ENCODE data around the gene RABGAP1.

Gene RABGAP1

DNA sequence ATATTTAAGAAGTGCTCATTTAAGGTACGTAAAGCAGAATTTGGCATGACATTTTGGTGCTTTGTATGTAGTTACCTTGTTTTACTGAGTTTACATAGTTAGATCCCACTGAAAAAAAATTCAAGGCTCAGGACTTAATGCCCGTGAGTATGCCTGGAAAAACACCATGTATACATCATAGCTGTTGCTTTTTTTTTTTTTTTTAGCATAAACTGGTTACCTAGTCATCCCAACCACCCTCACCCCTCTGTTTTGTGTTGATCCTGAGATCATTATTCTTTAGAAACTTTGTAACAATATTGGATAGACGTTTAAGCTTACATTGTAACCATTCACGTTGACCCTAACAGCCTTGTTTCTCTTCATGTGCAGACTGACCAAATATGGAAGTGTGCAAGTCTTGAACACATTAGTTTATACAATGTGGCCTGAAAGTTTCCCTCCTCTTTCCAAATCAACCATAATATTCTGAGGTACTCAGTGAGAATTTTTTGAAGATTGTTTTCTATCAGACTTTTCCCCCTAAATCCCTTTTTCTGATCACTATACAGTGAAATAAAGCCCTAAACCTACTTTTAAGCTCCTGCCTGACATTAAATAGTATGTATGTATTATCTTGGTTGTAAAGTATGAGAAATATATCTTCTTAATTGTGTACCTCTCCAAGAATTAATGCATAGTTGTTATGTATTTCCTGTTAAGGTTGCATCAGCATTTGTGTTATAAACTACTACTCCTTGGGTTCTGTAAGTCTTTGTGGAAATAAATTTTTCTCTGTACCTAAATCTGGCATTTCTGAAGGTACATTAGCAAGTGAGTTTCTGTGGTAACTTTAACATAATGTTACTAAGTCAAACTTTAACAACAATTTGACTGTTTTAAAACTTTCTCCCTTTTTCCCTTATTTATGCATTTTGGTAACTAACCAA lies 4.4 kb downstream of the RABGAP1 start:
- DNase-seq (ENCODE audit: extremely low read depth, low read depth): no peak
- no peak for TF ChIP-seq CTCF (IDR thresholded peaks at IDR 0.05; ENCODE audit: low read depth, low read length)

DNA sequence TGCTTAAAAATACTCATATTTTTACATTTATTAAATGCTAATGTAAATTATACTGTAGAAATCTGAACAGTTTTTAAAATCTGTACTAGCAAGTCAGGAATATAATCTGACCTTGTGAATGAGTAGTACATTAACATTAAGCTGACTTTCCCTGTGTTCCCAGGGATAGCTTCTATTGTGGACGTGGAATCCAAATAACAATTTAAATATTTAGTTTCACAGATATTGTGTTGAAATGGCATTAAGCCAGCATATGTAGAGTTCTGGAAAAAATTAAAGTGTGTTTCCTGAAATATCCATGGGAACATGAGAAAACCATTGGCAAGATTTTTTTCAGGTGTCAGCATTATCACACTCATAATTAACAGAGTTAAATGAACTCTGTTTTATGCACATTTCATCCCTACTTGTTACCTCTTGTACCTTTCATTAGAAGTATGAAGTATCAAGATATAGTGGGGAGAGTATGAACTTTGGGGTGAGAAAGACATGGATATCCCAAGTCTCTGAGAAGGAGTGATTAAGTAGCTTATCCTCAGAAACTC lies 5.7 kb downstream of the RABGAP1 start:
- TF ChIP-seq CTCF (IDR thresholded peaks at IDR 0.05; ENCODE audit: low read depth, low read length): no peak
- DNase-seq (ENCODE audit: extremely low read depth, low read depth): no peak

DNA sequence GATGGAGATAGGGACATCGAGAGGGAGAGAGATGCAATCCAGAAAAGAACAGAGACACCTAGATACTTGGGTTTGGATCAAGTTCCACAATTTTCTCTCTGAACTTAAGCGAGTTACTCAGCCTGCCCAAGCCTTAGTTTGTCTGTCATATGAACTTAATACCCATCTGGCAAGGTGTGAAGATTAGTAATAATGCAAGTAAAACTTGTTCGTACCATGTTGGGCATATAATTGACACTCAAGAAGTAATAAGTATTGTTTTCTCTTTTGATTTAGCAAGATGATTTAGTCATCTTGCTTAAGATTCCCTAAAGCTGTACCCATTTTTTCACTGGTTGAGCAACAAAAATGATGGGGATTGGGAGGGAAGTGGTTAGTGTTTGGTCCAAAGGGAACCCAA lies 7.5 kb downstream of the RABGAP1 start:
- no peak for TF ChIP-seq CTCF (IDR thresholded peaks at IDR 0.05; ENCODE audit: low read depth, low read length)
- no peak for DNase-seq (ENCODE audit: extremely low read depth, low read depth)

GRCh38 chr9:122949696-122950095 lies 8.9 kb downstream of the RABGAP1 start:
- DNase-seq (ENCODE audit: extremely low read depth, low read depth): no peak
- no peak for TF ChIP-seq CTCF (IDR thresholded peaks at IDR 0.05; ENCODE audit: low read depth, low read length)

- no peak for TF ChIP-seq CTCF (IDR thresholded peaks at IDR 0.05; ENCODE audit: low read depth, low read length)
- DNase-seq (ENCODE audit: extremely low read depth, low read depth): no peak
Measured at GRCh38 chr9:122950263-122950662, 9.4 kb downstream of the RABGAP1 start.

DNA sequence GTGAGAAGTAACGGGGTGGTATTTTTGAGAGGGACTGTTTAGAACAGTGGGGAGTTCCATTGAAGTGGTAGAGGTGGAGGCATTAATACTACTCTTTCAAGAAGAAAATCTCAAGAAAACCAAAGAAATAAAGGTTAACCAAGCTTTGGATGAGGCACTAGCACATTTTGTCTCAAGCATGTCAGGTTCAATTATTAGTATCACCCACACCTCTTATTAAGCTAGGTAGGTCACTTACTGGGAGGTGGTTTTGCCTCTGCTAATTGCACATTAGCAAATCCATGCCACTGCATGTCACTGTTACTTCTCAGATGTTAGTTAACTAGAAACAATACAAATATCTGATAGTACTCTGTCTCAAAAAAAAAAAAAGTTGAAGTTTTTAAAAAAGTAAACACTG lies 10.2 kb downstream of the RABGAP1 start:
- TF ChIP-seq CTCF (IDR thresholded peaks at IDR 0.05; ENCODE audit: low read depth, low read length): no peak
- no peak for DNase-seq (ENCODE audit: extremely low read depth, low read depth)

DNA sequence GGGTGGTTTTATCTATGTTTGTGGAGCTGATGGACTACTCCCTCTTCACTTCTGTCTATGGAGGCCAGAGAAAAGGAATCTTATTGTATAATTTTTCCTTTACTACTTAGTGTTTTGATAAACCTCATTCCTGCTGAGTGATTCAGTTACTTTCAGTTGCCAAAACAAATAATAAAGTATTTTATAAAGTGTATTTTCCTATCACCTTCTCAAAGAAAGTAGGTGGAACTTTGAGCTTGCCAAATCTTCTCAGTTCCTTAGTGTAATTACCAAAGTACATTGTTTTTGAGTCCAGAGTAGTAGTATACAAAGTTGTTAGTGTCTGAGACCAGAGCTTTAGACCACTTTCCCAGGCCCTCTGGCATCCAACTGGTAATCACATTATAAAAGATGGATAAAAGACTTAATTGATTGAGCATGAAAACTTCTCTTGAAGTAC lies 13.5 kb downstream of the RABGAP1 start:
- no peak for DNase-seq (ENCODE audit: extremely low read depth, low read depth)
- no peak for TF ChIP-seq CTCF (IDR thresholded peaks at IDR 0.05; ENCODE audit: low read depth, low read length)

Measured in AG09319 (cell line).